ENCODE measurements around the gene RNFT2. TPM values are rescaled to one million over a fixed set of nuclear protein-coding genes. Genes with fewer than 3 reads are reported as not detected.

The RNFT2 gene
- total RNA-seq, 1 experiment from 2014 or later, result 21.1 TPM

DNA sequence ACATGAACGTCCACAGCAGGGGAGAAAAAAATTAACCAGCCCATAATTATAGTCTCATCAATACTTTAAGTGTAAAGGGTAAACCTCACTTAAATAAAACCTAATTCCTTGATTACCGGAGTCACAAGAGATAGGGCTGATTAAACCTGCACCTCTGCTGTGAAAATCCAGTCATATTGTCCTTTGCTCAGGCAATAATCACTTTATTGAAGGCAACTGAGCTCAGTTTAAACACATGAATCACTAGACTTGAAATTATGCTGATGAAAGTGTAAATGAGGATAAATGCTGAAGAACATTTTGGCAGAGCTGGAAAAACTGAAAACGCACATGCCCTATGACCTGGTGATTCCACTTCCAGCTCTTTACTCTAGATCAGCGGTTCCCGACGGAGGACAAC, 149.8 kb downstream of the RNFT2 start:
- intact Hi-C loops (cut with micrococcal nuclease; ENCODE audit: unreplicated experiment), result no loop called here

DNA sequence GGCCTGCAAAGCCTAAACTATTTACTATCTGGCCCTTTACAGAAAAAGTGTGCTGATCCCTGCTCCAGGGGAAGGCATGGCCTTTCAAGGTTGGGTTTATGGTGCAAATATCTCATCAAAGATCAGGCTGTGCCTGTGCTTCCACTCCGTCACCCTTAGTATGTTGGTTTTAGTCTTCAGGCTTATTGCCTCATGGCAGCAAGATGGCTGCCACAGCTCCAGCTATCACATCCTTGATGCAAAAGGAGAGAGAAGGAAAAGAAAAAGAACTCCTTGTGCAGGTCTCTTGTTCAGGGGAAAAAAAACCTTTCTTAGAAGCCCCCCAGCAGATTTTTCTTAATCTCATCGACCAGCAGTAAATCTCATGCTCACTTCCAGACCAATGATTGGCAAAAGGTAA, 152.2 kb downstream of the RNFT2 start:
- Histone ChIP-seq H3K27me3 (ENCODE audit: insufficient read depth, low read depth) (no peaks in the 10 kb centered on the region), H4K20me1 (ENCODE audit: insufficient read depth) (no peaks in the 10 kb centered on the region), H3K4me1 (replicated peaks; ENCODE audit: insufficient read depth) (0 out of 2 replicates have a peak, but pooled peaks cover 3% of the 10 kb centered on the region), H3K9me2 (ENCODE audit: insufficient read depth) (no peaks in the 10 kb centered on the region), H3K4me2 (no peak overlapping the region), H3K4me3 (no peak overlapping the region), H3K27ac (no peak overlapping the region), H3F3A (ENCODE audit: insufficient read depth, low read depth) (peaks cover 3% of the 10 kb centered on the region; the same call in 1 of the 2 replicates), H3K36me3 (ENCODE audit: low read depth) (no peaks in the 10 kb centered on the region), H3K9me3 (ENCODE audit: insufficient read depth, low read depth) (no peaks in the 10 kb centered on the region), H3K79me2 (ENCODE audit: low read depth) (no peaks in the 10 kb centered on the region), H2AFZ (no peak overlapping the region)
- intact Hi-C loops (cut with micrococcal nuclease; ENCODE audit: unreplicated experiment), result no loop called here
- no peak for DNase-seq
- no TSS peak for BruUV-seq (replicated peaks)
- ChIA-PET CTCF (no interaction called here), POLR2A (ENCODE audit: unreplicated experiment) (no interaction called here)
- TF ChIP-seq EZH2 (IDR thresholded peaks at IDR 0.05; ENCODE audit: low read depth), result no peak
- TF ChIP-seq, protein P1, sequence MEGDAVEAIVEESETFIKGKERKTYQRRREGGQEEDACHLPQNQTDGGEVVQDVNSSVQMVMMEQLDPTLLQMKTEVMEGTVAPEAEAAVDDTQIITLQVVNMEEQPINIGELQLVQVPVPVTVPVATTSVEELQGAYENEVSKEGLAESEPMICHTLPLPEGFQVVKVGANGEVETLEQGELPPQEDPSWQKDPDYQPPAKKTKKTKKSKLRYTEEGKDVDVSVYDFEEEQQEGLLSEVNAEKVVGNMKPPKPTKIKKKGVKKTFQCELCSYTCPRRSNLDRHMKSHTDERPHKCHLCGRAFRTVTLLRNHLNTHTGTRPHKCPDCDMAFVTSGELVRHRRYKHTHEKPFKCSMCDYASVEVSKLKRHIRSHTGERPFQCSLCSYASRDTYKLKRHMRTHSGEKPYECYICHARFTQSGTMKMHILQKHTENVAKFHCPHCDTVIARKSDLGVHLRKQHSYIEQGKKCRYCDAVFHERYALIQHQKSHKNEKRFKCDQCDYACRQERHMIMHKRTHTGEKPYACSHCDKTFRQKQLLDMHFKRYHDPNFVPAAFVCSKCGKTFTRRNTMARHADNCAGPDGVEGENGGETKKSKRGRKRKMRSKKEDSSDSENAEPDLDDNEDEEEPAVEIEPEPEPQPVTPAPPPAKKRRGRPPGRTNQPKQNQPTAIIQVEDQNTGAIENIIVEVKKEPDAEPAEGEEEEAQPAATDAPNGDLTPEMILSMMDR (conservative IDR thresholded peaks at IDR 0.05), result no peak

More for the DNA sequence above, 149.8 kb downstream of the RNFT2 start:
- ChIA-PET POLR2A (ENCODE audit: unreplicated experiment) (no interaction called here), CTCF (interaction anchor here (0.6 kb wide), 1 partner anchor 44 kb away, joined by 16 read pairs; no protein-coding TSS in a partner anchor)
- H3K79me2 ChIP-seq (ENCODE audit: low read depth), result no peaks in the 10 kb centered on the region
- 0 out of 2 replicates have a peak, but pooled peaks cover 3% of the 10 kb centered on the region for H3K4me1 ChIP-seq (replicated peaks; ENCODE audit: insufficient read depth)
- H3K9me3 ChIP-seq (ENCODE audit: insufficient read depth, low read depth), result no peaks in the 10 kb centered on the region
- H3K4me2 ChIP-seq, result no peak overlapping the region
- H2AFZ ChIP-seq, result no peak overlapping the region
- H3K9me2 ChIP-seq (ENCODE audit: insufficient read depth), result no peaks in the 10 kb centered on the region
- no peak for DNase-seq
- H3K36me3 ChIP-seq (ENCODE audit: low read depth), result no peaks in the 10 kb centered on the region
- H3K27ac ChIP-seq, result no peak overlapping the region
- BruUV-seq (replicated peaks), result no TSS peak
- no peaks in the 10 kb centered on the region for H3K27me3 ChIP-seq (ENCODE audit: insufficient read depth, low read depth)
- H3F3A ChIP-seq (ENCODE audit: insufficient read depth, low read depth), result peaks cover 3% of the 10 kb centered on the region; the same call in 1 of the 2 replicates
- no peak overlapping the region for H3K4me3 ChIP-seq
- H4K20me1 ChIP-seq (ENCODE audit: insufficient read depth), result no peaks in the 10 kb centered on the region
- TF ChIP-seq, protein P1 (conservative IDR thresholded peaks at IDR 0.05), result no peak
- TF ChIP-seq EZH2 (IDR thresholded peaks at IDR 0.05; ENCODE audit: low read depth), result no peak

DNA sequence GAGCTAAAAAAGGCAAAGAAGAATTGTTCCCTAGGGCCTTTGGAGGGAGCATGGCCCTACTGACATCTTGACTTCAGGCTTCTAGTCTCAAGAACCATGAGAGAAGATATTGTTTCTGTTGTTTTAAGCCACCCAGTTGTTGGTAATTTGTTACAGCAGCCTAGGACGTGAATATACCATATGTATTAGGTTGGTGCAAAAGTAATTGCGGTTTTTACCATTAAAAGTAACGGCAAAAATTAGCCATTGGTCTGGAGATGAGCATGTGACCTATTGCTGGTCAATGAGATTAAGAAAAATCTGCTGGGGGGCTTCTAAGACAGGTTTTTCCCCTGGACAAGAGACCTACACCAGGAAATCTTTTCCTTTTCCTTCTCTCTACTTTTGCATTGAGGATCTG, 152.9 kb downstream of the RNFT2 start:
- TF ChIP-seq, protein P1 (conservative IDR thresholded peaks at IDR 0.05), result no peak
- TF ChIP-seq EZH2 (IDR thresholded peaks at IDR 0.05; ENCODE audit: low read depth), result no peak
- Histone ChIP-seq H3K4me1 (replicated peaks; ENCODE audit: insufficient read depth) (peaks cover 4% of the 10 kb centered on the region; the same call in 1 of the 2 replicates), H3F3A (ENCODE audit: insufficient read depth, low read depth) (peaks cover 3% of the 10 kb centered on the region; the same call in 1 of the 2 replicates), H3K9me2 (ENCODE audit: insufficient read depth) (no peaks in the 10 kb centered on the region), H3K27ac (no peak overlapping the region), H3K4me2 (no peak overlapping the region), H3K27me3 (ENCODE audit: insufficient read depth, low read depth) (no peaks in the 10 kb centered on the region), H3K4me3 (no peak overlapping the region), H4K20me1 (ENCODE audit: insufficient read depth) (no peaks in the 10 kb centered on the region), H3K9me3 (ENCODE audit: insufficient read depth, low read depth) (no peaks in the 10 kb centered on the region), H2AFZ (no peak overlapping the region), H3K36me3 (ENCODE audit: low read depth) (no peaks in the 10 kb centered on the region), H3K79me2 (ENCODE audit: low read depth) (no peaks in the 10 kb centered on the region)
- ChIA-PET POLR2A (ENCODE audit: unreplicated experiment) (no interaction called here), CTCF (no interaction called here)
- BruUV-seq (replicated peaks), result no TSS peak
- DNase-seq, result no peak
- intact Hi-C loops (cut with micrococcal nuclease; ENCODE audit: unreplicated experiment), result no loop called here
